Keratinocyte (primary cell): ENCODE data around the gene NDUFA7. TPM values are rescaled to one million over a fixed set of nuclear protein-coding genes. Genes with fewer than 3 reads are reported as not detected.

Experiments
- DNase-seq: peaks from one replicate; pipeline ENCODE4 v3.0.0-alpha.2; 2011; ENCODE audit warnings: low read depth, missing footprints, low spot score
- FAIRE-seq: peaks from 2 replicates; lab custom pipeline; 2011; peaks lifted over from hg19 to GRCh38; lab: Jason Lieb, UNC
- H2AFZ ChIP-seq: 2 replicates; pipeline ENCODE4 v1.6.0; 2012; ENCODE audit warnings: low read length, control low read depth, inconsistent platforms; ENCODE audit not compliant: control insufficient read depth
- H3K27ac ChIP-seq: 2 replicates; pipeline ENCODE4 v1.5.1; 2011; ENCODE audit warnings: low read length; ENCODE audit not compliant: control insufficient read depth, insufficient read depth
- H3K27me3 ChIP-seq: 3 replicates; pipeline ENCODE4 v1.6.0; 2011; ENCODE audit warnings: low read length; ENCODE audit not compliant: control insufficient read depth, insufficient read depth; ENCODE audit errors: extremely low read depth
- H3K36me3 ChIP-seq, 2 experiments: 2 replicates in 1 of 2; 3 replicates in 1 of 2; pipeline ENCODE4 v1.5.1; 2011; ENCODE audit warnings: low read length in 2 of 2, mild to moderate bottlenecking in 1 of 2; ENCODE audit not compliant: control insufficient read depth in 2 of 2, insufficient read depth in 2 of 2; ENCODE audit errors: extremely low read depth in 1 of 2
- H3K4me1 ChIP-seq: 3 replicates; pipeline ENCODE4 v1.5.1; 2011; ENCODE audit warnings: low read length; ENCODE audit not compliant: control insufficient read depth, insufficient read depth; ENCODE audit errors: extremely low read depth
- H3K4me2 ChIP-seq: 3 replicates; pipeline ENCODE4 v1.6.0; 2011; ENCODE audit warnings: low read depth, low read length; ENCODE audit not compliant: control insufficient read depth, insufficient read depth; ENCODE audit errors: extremely low read depth
- H3K4me3 ChIP-seq, 3 experiments: fragments of 200-600 bp in 1 of 3; sonication (generic) in 1 of 3; 2 replicates in 2 of 3; 3 replicates in 1 of 3; pipeline ENCODE4 v1.5.1; 2011 to 2016; ENCODE audit warnings: low read length in 3 of 3, mild to moderate bottlenecking in 3 of 3, control low read depth in 2 of 3, inconsistent platforms in 1 of 3, low read depth in 1 of 3, mixed read lengths in 1 of 3, mixed run types in 1 of 3, moderate library complexity in 1 of 3; ENCODE audit not compliant: control insufficient read depth in 2 of 3, insufficient read depth in 2 of 3; ENCODE audit errors: extremely low read depth in 1 of 3
- H3K79me2 ChIP-seq: 2 replicates; pipeline ENCODE4 v1.6.0; 2012; ENCODE audit warnings: low read length; ENCODE audit not compliant: control insufficient read depth, insufficient read depth
- H3K9ac ChIP-seq: 3 replicates; pipeline ENCODE4 v1.6.0; 2011; ENCODE audit warnings: low read length; ENCODE audit not compliant: control insufficient read depth, insufficient read depth; ENCODE audit errors: extremely low read depth
- H3K9me1 ChIP-seq: 3 replicates; pipeline ENCODE4 v1.6.0; 2011; ENCODE audit warnings: low read length; ENCODE audit not compliant: control insufficient read depth, insufficient read depth; ENCODE audit errors: extremely low read depth
- H3K9me3 ChIP-seq: 2 replicates; pipeline ENCODE4 v1.5.1; 2012; ENCODE audit warnings: low read depth, low read length; ENCODE audit not compliant: control insufficient read depth
- H4K20me1 ChIP-seq: 3 replicates; pipeline ENCODE4 v1.6.0; 2011; ENCODE audit warnings: low read length; ENCODE audit not compliant: control insufficient read depth, insufficient read depth; ENCODE audit errors: extremely low read depth
- EZH2 ChIP-seq: IDR thresholded peaks from one replicate; pipeline ENCODE4 v1.6.1; 2012; ENCODE audit warnings: inconsistent platforms, mild to moderate bottlenecking, low read length, moderate library complexity
- dilution Hi-C: fragments of 300-500 bp; cut with MboI; formaldehyde crosslinking; loops from one replicate; pipeline ENCODE4 v1.7.0; 2020; ENCODE audit warnings: low sequenced_read_pairs; ENCODE audit not compliant: extremely low pct_ligation_motif_present
- polyA plus RNA-seq, 5 experiments: library from polyadenylated mRNA; depleted of rRNA in 3 of 5; stranded (reverse) in 3 of 5; stranded (forward) in 1 of 5; unstranded in 1 of 5; fragments of >200 nt; gene quantifications; 1 replicate in 1 of 5; 2 replicates in 3 of 5; 3 replicates in 1 of 5; pipeline versions ENCODE4 v1.2.1 to v1.2.3, GENCODE V29; 2011 to 2012; ENCODE audit warnings: missing spikeins in 2 of 5, low read depth in 1 of 5, low replicate concordance in 1 of 5
- TF ChIP-seq, protein P1 (sequence below), 3 experiments: IDR thresholded peaks in 1 of 3; conservative IDR thresholded peaks in 1 of 3; optimal IDR thresholded peaks in 1 of 3; 2 replicates in 2 of 3; 3 replicates in 1 of 3; pipeline versions ENCODE3 to v1.5.1; 2011; ENCODE audit warnings: low read length in 3 of 3, mild to moderate bottlenecking in 3 of 3, moderate library complexity in 2 of 3, control low read depth in 1 of 3, inconsistent platforms in 1 of 3; ENCODE audit not compliant: insufficient read depth in 2 of 3; ENCODE audit errors: extremely low read depth in 1 of 3

The NDUFA7 gene
- polyA plus RNA-seq, 1 donor (not counting 4 experiments of a cell fraction or from before 2014, with no cell fraction given), result 59.2 TPM

DNA sequence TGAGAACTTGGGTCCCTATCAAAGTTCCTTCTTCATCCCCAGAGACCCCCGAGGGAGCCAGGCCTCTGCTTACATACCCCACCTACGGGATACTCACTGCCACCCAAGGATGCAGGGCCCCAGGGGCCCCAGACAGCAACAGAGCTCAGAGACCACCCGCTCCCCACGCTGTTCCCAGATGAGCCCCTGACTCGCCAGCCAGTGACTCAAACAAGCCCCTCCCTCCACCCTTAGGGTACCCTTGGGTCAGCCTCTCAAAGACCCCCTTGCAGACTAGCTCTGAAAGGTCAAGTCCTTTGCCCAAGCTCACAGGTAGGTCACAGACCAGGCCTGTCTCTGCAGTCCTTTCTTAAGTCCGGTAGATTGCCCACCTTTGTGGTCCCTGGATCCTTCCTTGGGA lies 58.7 kb downstream of the NDUFA7 start:
- Histone ChIP-seq H3K9me3 (no peaks in the 10 kb centered on the region), H3K27me3 (no peaks in the 10 kb centered on the region), H3K4me1 (no peaks in the 10 kb centered on the region), H3K36me3 (no peaks in the 10 kb centered on the region), H2AFZ (no peak overlapping the region), H3K27ac (no peak overlapping the region), H3K4me2 (no peak overlapping the region), H4K20me1 (no peaks in the 10 kb centered on the region), H3K9me1 (no peaks in the 10 kb centered on the region), H3K9ac (no peak overlapping the region), H3K79me2 (no peaks in the 10 kb centered on the region), H3K4me3 (no peak overlapping the region)
- dilution Hi-C loops, result no loop called here
- TF ChIP-seq, protein P1, sequence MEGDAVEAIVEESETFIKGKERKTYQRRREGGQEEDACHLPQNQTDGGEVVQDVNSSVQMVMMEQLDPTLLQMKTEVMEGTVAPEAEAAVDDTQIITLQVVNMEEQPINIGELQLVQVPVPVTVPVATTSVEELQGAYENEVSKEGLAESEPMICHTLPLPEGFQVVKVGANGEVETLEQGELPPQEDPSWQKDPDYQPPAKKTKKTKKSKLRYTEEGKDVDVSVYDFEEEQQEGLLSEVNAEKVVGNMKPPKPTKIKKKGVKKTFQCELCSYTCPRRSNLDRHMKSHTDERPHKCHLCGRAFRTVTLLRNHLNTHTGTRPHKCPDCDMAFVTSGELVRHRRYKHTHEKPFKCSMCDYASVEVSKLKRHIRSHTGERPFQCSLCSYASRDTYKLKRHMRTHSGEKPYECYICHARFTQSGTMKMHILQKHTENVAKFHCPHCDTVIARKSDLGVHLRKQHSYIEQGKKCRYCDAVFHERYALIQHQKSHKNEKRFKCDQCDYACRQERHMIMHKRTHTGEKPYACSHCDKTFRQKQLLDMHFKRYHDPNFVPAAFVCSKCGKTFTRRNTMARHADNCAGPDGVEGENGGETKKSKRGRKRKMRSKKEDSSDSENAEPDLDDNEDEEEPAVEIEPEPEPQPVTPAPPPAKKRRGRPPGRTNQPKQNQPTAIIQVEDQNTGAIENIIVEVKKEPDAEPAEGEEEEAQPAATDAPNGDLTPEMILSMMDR (optimal IDR thresholded peaks at IDR 0.05 in 1 of 3, IDR thresholded peaks at IDR 0.05 in 1 of 3, conservative IDR thresholded peaks at IDR 0.05 in 1 of 3; ENCODE audit: extremely low read depth in 1 of 3, insufficient read depth in 2 of 3, low read length in 3 of 3), result no peak
- TF ChIP-seq EZH2, result no peak
- DNase-seq, result no peak
- no peak for FAIRE-seq

DNA sequence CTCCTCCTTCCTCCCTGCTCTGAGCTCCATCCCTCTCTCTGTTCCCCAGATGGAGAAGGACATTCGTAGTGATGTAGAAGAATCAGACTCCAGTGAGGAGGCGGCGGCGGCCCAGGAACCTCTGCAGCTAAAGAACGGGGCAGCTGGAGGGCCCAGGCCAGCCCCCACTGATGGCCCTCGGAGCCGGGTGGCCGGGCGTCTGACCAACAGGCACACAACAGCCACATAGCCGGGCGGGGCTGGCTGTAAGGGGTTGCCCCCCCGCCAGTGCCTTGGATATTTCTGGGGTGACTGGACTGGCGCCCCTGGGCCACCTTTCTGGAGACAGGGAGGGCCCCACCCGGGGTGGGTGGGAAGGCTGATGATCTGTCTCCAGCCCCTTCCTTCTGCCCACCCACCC lies 59.3 kb downstream of the NDUFA7 start:
- Histone ChIP-seq H2AFZ (no peak overlapping the region), H3K79me2 (no peaks in the 10 kb centered on the region), H3K9ac (no peak overlapping the region), H3K36me3 (no peaks in the 10 kb centered on the region), H3K4me3 (no peak overlapping the region), H3K4me1 (no peaks in the 10 kb centered on the region), H3K9me1 (no peaks in the 10 kb centered on the region), H3K27ac (no peak overlapping the region), H3K4me2 (no peak overlapping the region), H3K9me3 (no peaks in the 10 kb centered on the region), H3K27me3 (no peaks in the 10 kb centered on the region), H4K20me1 (no peaks in the 10 kb centered on the region)
- dilution Hi-C loops, result no loop called here
- FAIRE-seq, result no peak
- DNase-seq, result no peak
- TF ChIP-seq EZH2, result no peak
- TF ChIP-seq, protein P1 (optimal IDR thresholded peaks at IDR 0.05 in 1 of 3, IDR thresholded peaks at IDR 0.05 in 1 of 3, conservative IDR thresholded peaks at IDR 0.05 in 1 of 3; ENCODE audit: extremely low read depth in 1 of 3, insufficient read depth in 2 of 3, low read length in 3 of 3), result no peak
